ENCODE measurements around the gene OTOA.

OTOA gene

DNA sequence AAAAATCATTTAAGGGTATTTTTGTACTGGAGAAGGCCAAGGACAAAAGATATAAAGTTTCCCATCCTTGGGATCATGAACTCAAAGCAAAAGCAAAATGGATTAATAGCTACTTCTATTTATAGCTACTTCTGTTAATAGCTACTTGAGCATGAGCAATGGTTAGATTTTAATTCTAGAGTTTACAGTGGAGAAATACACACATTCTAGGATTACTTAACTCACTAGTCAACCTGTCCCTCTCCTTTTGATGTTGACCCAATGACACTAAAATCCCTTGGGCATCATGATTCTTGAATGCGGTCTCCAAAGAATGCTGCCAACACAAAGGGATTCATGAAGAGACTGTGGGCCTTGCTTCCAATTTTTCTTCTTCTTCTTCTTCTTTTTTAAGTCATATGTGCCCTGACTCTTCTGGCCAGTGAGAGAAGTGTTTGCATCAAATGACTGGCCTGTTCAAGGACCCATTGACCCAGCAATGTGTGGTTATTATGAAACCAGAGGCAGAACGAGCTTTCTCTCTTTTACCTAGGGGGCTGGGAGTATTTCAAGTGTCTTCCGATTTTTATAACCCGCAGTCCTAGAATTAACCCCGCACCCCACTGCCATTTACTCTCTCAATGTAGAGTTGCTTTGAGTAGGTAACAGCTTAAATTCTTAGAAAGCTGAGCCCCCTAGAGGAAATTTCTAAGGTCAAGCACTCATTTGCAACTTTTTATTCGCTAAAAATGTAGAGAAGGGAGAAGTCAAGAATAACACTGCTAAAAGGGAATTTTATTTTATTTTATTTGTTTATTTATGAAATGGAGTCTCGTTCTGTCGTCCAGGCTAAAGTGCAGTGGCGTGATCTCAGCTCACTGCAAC, 34.6 kb downstream of the OTOA start:
- no peak overlapping the region for H2BK5ac ChIP-seq (ENCODE audit: low read length)
- no peak overlapping the region for H3K4me3 ChIP-seq (ENCODE audit: low read length)
- H3K79me2 ChIP-seq (ENCODE audit: control insufficient read depth, insufficient read depth, low read length): no peaks in the 10 kb centered on the region
- no peak for DNase-seq
- no peak overlapping the region for H3K4me2 ChIP-seq (ENCODE audit: low read length)
- no peak overlapping the region for H2AK5ac ChIP-seq (ENCODE audit: low read length)
- H3K36me3 ChIP-seq (ENCODE audit: control insufficient read depth, insufficient read depth, low read length): no peaks in the 10 kb centered on the region
- no peak overlapping the region for H4K8ac ChIP-seq (ENCODE audit: low read depth, low read length)
- no CpG with 5 or more reads among the region's 9 CpGs for WGBS (ENCODE audit: extremely low coverage, insufficient coverage, low lambda C conversion rate)
- no peak overlapping the region for H3K23ac ChIP-seq (ENCODE audit: low read length)
- H3K18ac ChIP-seq (ENCODE audit: low read length): no peak overlapping the region
- H3K4ac ChIP-seq (ENCODE audit: low read depth, low read length): no peak overlapping the region
- H3K79me1 ChIP-seq (ENCODE audit: low read length): no peaks in the 10 kb centered on the region
- no peaks in the 10 kb centered on the region for H3K27me3 ChIP-seq (ENCODE audit: insufficient read depth, low read length, poor library complexity)
- H3K56ac ChIP-seq (ENCODE audit: low read length): no peak overlapping the region
- H3K4me1 ChIP-seq (ENCODE audit: control insufficient read depth, low read depth, low read length): no peaks in the 10 kb centered on the region
- H2BK15ac ChIP-seq (replicated peaks; ENCODE audit: low read depth): no peak overlapping the region
- no peak overlapping the region for H4K5ac ChIP-seq (ENCODE audit: low read length)
- no peak overlapping the region for H3K9ac ChIP-seq (ENCODE audit: low read length)
- no peak overlapping the region for H3K27ac ChIP-seq (ENCODE audit: low read depth, low read length)
- no peak overlapping the region for H2BK120ac ChIP-seq (ENCODE audit: low read depth, low read length)

GRCh38 chr16:21701271-21701670, 37.5 kb downstream of the OTOA start:
- Histone ChIP-seq H3K36me3 (ENCODE audit: control insufficient read depth, insufficient read depth, low read length) (no peaks in the 10 kb centered on the region), H4K5ac (ENCODE audit: low read length) (no peak overlapping the region), H3K4me3 (ENCODE audit: low read length) (no peak overlapping the region), H3K4me1 (ENCODE audit: control insufficient read depth, low read depth, low read length) (no peaks in the 10 kb centered on the region), H3K79me1 (ENCODE audit: low read length) (no peaks in the 10 kb centered on the region), H2BK5ac (ENCODE audit: low read length) (no peak overlapping the region), H3K79me2 (ENCODE audit: control insufficient read depth, insufficient read depth, low read length) (no peaks in the 10 kb centered on the region), H3K27me3 (ENCODE audit: insufficient read depth, low read length, poor library complexity) (no peaks in the 10 kb centered on the region), H3K4ac (ENCODE audit: low read depth, low read length) (no peak overlapping the region), H4K8ac (ENCODE audit: low read depth, low read length) (no peak overlapping the region), H2BK120ac (ENCODE audit: low read depth, low read length) (no peak overlapping the region), H3K56ac (ENCODE audit: low read length) (no peak overlapping the region), H3K18ac (ENCODE audit: low read length) (no peak overlapping the region), H3K23ac (ENCODE audit: low read length) (no peak overlapping the region), H2BK15ac (replicated peaks; ENCODE audit: low read depth) (no peak overlapping the region), H3K4me2 (ENCODE audit: low read length) (no peak overlapping the region), H2AK5ac (ENCODE audit: low read length) (no peak overlapping the region), H3K9ac (ENCODE audit: low read length) (no peak overlapping the region), H3K27ac (ENCODE audit: low read depth, low read length) (no peak overlapping the region)
- DNase-seq: no peak
- no CpG with 5 or more reads among the region's 2 CpGs for WGBS (ENCODE audit: extremely low coverage, insufficient coverage, low lambda C conversion rate)

DNA sequence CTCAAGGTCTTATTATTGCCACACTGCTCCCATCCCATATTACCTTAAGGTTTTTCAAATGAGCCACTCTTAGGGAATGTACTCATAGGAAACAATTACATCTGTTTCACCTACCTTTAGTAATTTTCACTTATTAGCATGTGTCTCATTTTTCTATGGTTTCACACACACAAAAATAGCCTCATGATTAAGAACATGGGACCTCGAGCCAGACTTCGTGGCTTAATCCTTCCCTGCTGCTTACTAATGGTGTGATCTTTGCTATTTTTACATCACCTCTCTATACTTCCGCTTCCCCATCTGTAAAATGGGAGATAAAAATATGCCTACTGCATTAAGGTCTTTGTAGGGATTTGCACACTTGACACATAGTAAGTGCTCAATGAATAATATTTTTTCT, 38.5 kb downstream of the OTOA start:
- Histone ChIP-seq H2BK5ac (ENCODE audit: low read length) (no peak overlapping the region), H2BK15ac (replicated peaks; ENCODE audit: low read depth) (no peak overlapping the region), H3K4ac (ENCODE audit: low read depth, low read length) (no peak overlapping the region), H3K27me3 (ENCODE audit: insufficient read depth, low read length, poor library complexity) (no peaks in the 10 kb centered on the region), H2BK120ac (ENCODE audit: low read depth, low read length) (no peak overlapping the region), H3K27ac (ENCODE audit: low read depth, low read length) (no peak overlapping the region), H3K79me1 (ENCODE audit: low read length) (no peaks in the 10 kb centered on the region), H3K4me1 (ENCODE audit: control insufficient read depth, low read depth, low read length) (no peaks in the 10 kb centered on the region), H3K4me3 (ENCODE audit: low read length) (no peak overlapping the region), H3K79me2 (ENCODE audit: control insufficient read depth, insufficient read depth, low read length) (no peaks in the 10 kb centered on the region), H3K56ac (ENCODE audit: low read length) (no peak overlapping the region), H3K18ac (ENCODE audit: low read length) (no peak overlapping the region), H3K9ac (ENCODE audit: low read length) (no peak overlapping the region), H2AK5ac (ENCODE audit: low read length) (no peak overlapping the region), H4K5ac (ENCODE audit: low read length) (no peak overlapping the region), H3K4me2 (ENCODE audit: low read length) (no peak overlapping the region), H3K36me3 (ENCODE audit: control insufficient read depth, insufficient read depth, low read length) (no peaks in the 10 kb centered on the region), H4K8ac (ENCODE audit: low read depth, low read length) (no peak overlapping the region), H3K23ac (ENCODE audit: low read length) (no peak overlapping the region)
- WGBS (ENCODE audit: extremely low coverage, insufficient coverage, low lambda C conversion rate): no CpG with 5 or more reads among the region's 3 CpGs
- no peak for DNase-seq

DNA sequence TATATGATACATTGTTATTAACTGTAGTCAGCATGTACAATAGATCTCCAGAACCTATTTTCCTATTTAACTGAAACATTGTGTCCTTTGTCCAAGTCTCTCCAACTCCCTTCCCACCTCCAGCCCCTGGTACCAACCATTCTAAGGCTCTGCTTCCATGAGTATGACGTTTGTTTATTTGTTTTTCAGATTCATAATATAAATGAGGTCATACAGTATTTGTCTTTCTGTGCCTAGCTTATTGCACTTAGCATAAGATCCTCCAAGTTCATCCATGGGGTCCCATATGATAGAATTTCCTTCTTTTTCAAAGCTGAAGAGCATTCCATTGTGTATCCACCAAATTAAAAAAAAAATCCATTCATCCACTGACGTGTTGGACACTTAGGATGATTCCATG, 39.4 kb downstream of the OTOA start:
- Histone ChIP-seq H3K27me3 (ENCODE audit: insufficient read depth, low read length, poor library complexity) (no peaks in the 10 kb centered on the region), H3K79me2 (ENCODE audit: control insufficient read depth, insufficient read depth, low read length) (no peaks in the 10 kb centered on the region), H3K9ac (ENCODE audit: low read length) (no peak overlapping the region), H3K27ac (ENCODE audit: low read depth, low read length) (no peak overlapping the region), H2BK5ac (ENCODE audit: low read length) (no peak overlapping the region), H3K56ac (ENCODE audit: low read length) (no peak overlapping the region), H3K4me3 (ENCODE audit: low read length) (no peak overlapping the region), H2BK120ac (ENCODE audit: low read depth, low read length) (no peak overlapping the region), H3K18ac (ENCODE audit: low read length) (no peak overlapping the region), H4K8ac (ENCODE audit: low read depth, low read length) (no peak overlapping the region), H3K79me1 (ENCODE audit: low read length) (no peaks in the 10 kb centered on the region), H3K4me2 (ENCODE audit: low read length) (no peak overlapping the region), H2BK15ac (replicated peaks; ENCODE audit: low read depth) (no peak overlapping the region), H4K5ac (ENCODE audit: low read length) (no peak overlapping the region), H3K4me1 (ENCODE audit: control insufficient read depth, low read depth, low read length) (no peaks in the 10 kb centered on the region), H3K23ac (ENCODE audit: low read length) (no peak overlapping the region), H3K4ac (ENCODE audit: low read depth, low read length) (no peak overlapping the region), H3K36me3 (ENCODE audit: control insufficient read depth, insufficient read depth, low read length) (no peaks in the 10 kb centered on the region), H2AK5ac (ENCODE audit: low read length) (no peak overlapping the region)
- no CpG with 5 or more reads among the region's 2 CpGs for WGBS (ENCODE audit: extremely low coverage, insufficient coverage, low lambda C conversion rate)
- no peak for DNase-seq

DNA sequence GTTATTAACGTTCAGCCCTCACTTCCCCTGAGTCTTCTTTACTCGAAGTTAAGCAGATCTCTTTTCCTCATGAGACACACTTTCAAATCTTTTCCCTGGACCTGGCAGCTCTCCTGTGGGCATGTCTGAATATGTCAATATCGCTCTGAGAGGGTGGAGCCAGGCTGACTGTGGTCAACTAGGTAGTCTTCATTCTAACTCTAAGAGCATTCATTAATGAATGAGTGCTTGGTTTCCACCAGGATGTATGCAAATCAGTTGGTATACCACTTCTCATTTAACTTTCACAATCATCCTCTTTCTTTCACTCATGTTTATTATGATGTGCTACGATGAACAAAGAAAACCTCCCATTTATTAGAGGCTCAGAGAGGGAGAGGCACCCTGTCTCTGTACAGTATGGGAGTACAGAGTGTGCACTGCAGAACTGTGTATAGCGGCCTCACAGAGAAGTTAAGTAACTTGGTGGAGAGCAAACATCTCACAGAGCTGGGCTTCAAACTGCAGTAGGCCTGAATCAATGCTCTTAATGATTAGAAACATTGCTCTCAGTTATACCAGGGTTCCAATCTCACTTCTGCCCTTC, 39.9 kb downstream of the OTOA start:
- Histone ChIP-seq H3K9ac (ENCODE audit: low read length) (no peak overlapping the region), H3K36me3 (ENCODE audit: control insufficient read depth, insufficient read depth, low read length) (no peaks in the 10 kb centered on the region), H3K56ac (ENCODE audit: low read length) (no peak overlapping the region), H2BK120ac (ENCODE audit: low read depth, low read length) (no peak overlapping the region), H2AK5ac (ENCODE audit: low read length) (no peak overlapping the region), H3K4me1 (ENCODE audit: control insufficient read depth, low read depth, low read length) (no peaks in the 10 kb centered on the region), H4K5ac (ENCODE audit: low read length) (no peak overlapping the region), H3K4ac (ENCODE audit: low read depth, low read length) (no peak overlapping the region), H3K18ac (ENCODE audit: low read length) (no peak overlapping the region), H2BK5ac (ENCODE audit: low read length) (no peak overlapping the region), H3K23ac (ENCODE audit: low read length) (no peak overlapping the region), H3K79me1 (ENCODE audit: low read length) (no peaks in the 10 kb centered on the region), H3K27ac (ENCODE audit: low read depth, low read length) (no peak overlapping the region), H3K27me3 (ENCODE audit: insufficient read depth, low read length, poor library complexity) (no peaks in the 10 kb centered on the region), H3K4me3 (ENCODE audit: low read length) (no peak overlapping the region), H2BK15ac (replicated peaks; ENCODE audit: low read depth) (no peak overlapping the region), H3K79me2 (ENCODE audit: control insufficient read depth, insufficient read depth, low read length) (no peaks in the 10 kb centered on the region), H4K8ac (ENCODE audit: low read depth, low read length) (no peak overlapping the region), H3K4me2 (ENCODE audit: low read length) (no peak overlapping the region)
- no peak for DNase-seq
- WGBS (ENCODE audit: extremely low coverage, insufficient coverage, low lambda C conversion rate): no CpG with 5 or more reads among the region's 5 CpGs

All from mesendoderm (in vitro differentiated cells).